Psoas muscle (tissue), 8 donors: ENCODE measurements around the gene CNKSR3. TPM values are rescaled to one million over a fixed set of nuclear protein-coding genes. Genes with fewer than 3 reads are reported as not detected.
"Not testable (repeated sequence)": the region's sequence is repeated elsewhere in the genome, so short reads cannot be mapped to it uniquely, and the experiment has no call there.

ENCODE experiments used
- ATAC-seq, 4 donors: fragments of 200-7000 bp; cut with Tn5 transposase; one replicate each; pipeline ENCODE4 v1.9.1; 2020; ENCODE audit warnings: moderate library complexity in 3 of 4, mild to moderate bottlenecking in 2 of 4
- DNase-seq, 2 donors: peaks; one replicate each; pipeline ENCODE4 v3.0.0-alpha.2; 2020
- H3K27ac ChIP-seq: fragments of 200-600 bp; one replicate; pipeline ENCODE4 v1.8.0; 2022
- H3K27me3 ChIP-seq, 3 donors: fragments of 200-600 bp in 1 of 3; one replicate each; pipeline versions ENCODE4 v1.6.1 to v1.8.0; 2013 to 2022; ENCODE audit warnings: low read length in 2 of 3, mild to moderate bottlenecking in 2 of 3, moderate library complexity in 1 of 3; ENCODE audit not compliant: insufficient read depth in 3 of 3
- H3K36me3 ChIP-seq, 2 donors: fragments of 200-600 bp in 1 of 2; one replicate each; pipeline versions ENCODE4 v1.6.1 to v1.8.0; 2013 to 2022; ENCODE audit warnings: low read depth in 1 of 2, mild to moderate bottlenecking in 1 of 2, moderate library complexity in 1 of 2; ENCODE audit not compliant: insufficient read depth in 1 of 2
- H3K4me1 ChIP-seq: fragments of 200-600 bp; one replicate; pipeline ENCODE4 v1.8.0; 2022
- H3K4me3 ChIP-seq: fragments of 200-600 bp; one replicate; pipeline ENCODE4 v1.8.0; 2022; ENCODE audit warnings: mild to moderate bottlenecking
- H3K9me3 ChIP-seq: fragments of 200-600 bp; one replicate; pipeline ENCODE4 v1.8.0; 2022
- WGBS, 3 donors: extraction: QIAGEN DNeasy Blood & Tissue Kit; methylation state at CpG; one replicate each; pipeline versions ENCODE4 v1.1.6 to v1.1.7; 2013; 5-methylcytosine and 5-hydroxymethylcytosine counted together
- intact Hi-C, 2 donors: fragments of 100-400 bp; cut with DNase I; formaldehyde crosslinking; loops; one replicate each; pipeline versions ENCODE4 v1.11.0 to v1.14.2; 2022
- polyA plus RNA-seq, 3 donors: library from polyadenylated mRNA; stranded (reverse); fragments of 200-250 nt; gene quantifications; one replicate each; pipeline ENCODE4 v1.2.3, GENCODE V29; 2013
- total RNA-seq, 4 donors: library from RNA; stranded (reverse); fragmentation: NEBNext Ultra II Directional in 2 of 4; extraction: Animal tissue kit (Norgen Biotek cat#: 25700) in 2 of 4; gene quantifications; one replicate each; pipeline versions ENCODE4 v1.2.1 to v1.2.4, GENCODE V29; 2021 to 2023
- TF ChIP-seq, protein P1 (sequence below): fragments of 200-600 bp; IDR thresholded peaks from one replicate; pipeline ENCODE4 v1.8.0; 2022; ENCODE audit warnings: antibody characterized with exemption
- donor health status: healthy with polysubstance abuse.
- donor health status: DM: no; HTN: no; CAD: no; lungs with moderate emphysema.
- donor health status: Bipolar disorder and iron deficiency.
- donor health status: healthy.
- donor health status: DM: yes; HTN: yes; CAD: no.
- donor health status: DM: no; HTN: no; CAD: no.
- donor health status: DM: no; HTN: no; CAD: no.
- donor health status: DM: yes; HTN: yes; CAD: no.

Gene CNKSR3
- total and polyA plus RNA-seq, 7 donors = 0.90 to 4.7 (median 2.3) TPM

DNA sequence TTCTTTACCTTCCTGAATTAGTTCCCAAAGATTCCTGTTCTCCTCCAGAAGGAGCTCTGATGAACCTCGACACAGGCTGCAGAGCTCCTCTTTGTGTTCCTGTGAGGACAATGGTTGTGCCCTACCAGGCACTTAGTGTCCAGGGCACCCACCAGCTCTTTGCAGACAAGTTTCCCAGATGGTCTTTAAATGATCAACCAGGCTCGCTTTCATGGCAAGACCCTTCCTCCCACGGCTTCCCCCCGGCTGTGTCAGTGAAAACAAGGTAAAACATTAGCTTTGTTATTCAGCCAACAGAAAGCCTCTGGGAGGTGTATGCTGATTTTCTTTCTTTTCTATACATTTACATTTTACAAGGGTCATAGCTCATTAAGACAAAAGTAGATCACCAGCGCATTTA, 32.3 kb upstream of the CNKSR3 start:
- H3K9me3 ChIP-seq = no peaks in the 10 kb centered on the region
- TF ChIP-seq, protein P1, sequence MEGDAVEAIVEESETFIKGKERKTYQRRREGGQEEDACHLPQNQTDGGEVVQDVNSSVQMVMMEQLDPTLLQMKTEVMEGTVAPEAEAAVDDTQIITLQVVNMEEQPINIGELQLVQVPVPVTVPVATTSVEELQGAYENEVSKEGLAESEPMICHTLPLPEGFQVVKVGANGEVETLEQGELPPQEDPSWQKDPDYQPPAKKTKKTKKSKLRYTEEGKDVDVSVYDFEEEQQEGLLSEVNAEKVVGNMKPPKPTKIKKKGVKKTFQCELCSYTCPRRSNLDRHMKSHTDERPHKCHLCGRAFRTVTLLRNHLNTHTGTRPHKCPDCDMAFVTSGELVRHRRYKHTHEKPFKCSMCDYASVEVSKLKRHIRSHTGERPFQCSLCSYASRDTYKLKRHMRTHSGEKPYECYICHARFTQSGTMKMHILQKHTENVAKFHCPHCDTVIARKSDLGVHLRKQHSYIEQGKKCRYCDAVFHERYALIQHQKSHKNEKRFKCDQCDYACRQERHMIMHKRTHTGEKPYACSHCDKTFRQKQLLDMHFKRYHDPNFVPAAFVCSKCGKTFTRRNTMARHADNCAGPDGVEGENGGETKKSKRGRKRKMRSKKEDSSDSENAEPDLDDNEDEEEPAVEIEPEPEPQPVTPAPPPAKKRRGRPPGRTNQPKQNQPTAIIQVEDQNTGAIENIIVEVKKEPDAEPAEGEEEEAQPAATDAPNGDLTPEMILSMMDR = no peak
- WGBS, 3 donors = 63 to 79% (median 69%) methylated on average over 5 of the region's 5 CpGs
- intact Hi-C loops = no loop called here
- no peaks in the 10 kb centered on the region for H3K27me3 ChIP-seq
- H3K4me1 ChIP-seq = no peaks in the 10 kb centered on the region
- H3K27ac ChIP-seq = no peak overlapping the region
- H3K4me3 ChIP-seq = no peak overlapping the region
- ATAC-seq (no peak), DNase-seq (no peak)
- H3K36me3 ChIP-seq = no peaks in the 10 kb centered on the region

DNA sequence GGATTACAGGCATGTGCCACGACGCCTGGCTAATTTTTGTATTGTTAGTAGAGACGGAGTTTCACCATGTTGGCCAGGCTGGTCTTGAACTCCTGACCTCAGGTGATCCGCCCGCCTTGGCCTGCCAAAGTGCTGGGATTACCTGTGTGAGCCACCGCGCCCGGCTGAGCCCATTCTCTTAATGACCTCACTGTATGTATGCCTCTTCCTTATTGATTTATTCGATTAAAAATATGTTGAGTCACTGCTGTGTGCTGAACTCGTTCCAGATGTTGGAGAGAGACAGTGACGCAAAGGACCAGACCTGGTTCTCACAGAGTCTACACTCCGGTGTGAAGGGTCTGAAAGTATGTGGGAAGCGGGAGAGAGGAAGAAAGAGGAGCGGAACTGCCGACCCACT, 31.4 kb upstream of the CNKSR3 start:
- H3K27me3 ChIP-seq, DNase-seq, ATAC-seq, H3K27ac ChIP-seq, H3K4me1 ChIP-seq, H3K9me3 ChIP-seq, H3K36me3 ChIP-seq, H3K4me3 ChIP-seq, intact Hi-C loops: not testable (repeated sequence)
- 92 to 94% (median 93%) methylated on average over 15 of the region's 15 CpGs for WGBS, 3 donors

DNA sequence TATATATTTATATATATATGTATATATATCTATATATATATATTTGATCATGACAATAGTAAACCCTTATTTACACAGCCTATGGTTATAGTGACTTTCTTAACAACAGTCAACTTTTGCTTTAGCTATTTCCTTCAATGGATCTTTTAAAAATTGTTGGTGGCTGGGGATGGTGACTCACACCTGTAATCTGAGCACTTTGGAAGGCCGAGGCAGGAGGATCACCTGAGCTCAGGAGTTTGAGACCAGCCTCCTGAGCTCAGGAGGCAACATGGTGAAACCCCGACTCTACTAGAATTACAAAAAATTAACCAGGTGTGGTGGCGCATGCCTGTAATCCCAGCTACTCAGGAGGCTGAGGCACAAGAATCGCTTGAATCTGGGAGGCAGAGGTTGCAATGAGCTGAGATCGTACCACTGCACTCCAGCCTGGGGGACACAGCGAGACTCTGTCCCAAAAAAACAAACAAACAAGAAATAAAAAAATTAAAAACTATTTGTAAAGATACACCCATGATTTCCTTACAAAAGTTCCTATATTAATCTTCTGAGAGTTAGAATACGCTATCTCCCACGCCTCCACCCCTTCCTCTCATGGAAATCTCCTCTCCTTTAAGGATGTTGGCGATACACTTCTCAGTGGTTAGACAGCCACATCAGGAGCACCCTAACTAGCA, 29.2 kb upstream of the CNKSR3 start:
- no peak for ATAC-seq
- Histone ChIP-seq H3K4me1 (no peaks in the 10 kb centered on the region), H3K4me3 (no peak overlapping the region), H3K27ac (no peak overlapping the region), H3K36me3 (no peaks in the 10 kb centered on the region), H3K9me3 (no peaks in the 10 kb centered on the region), H3K27me3 (no peaks in the 10 kb centered on the region)
- DNase-seq = no peak
- 95 to 96% (median 95%) methylated on average over 9 of the region's 9 CpGs for WGBS, 3 donors
- intact Hi-C loops = no loop called here
- TF ChIP-seq, protein P1 = no peak

DNA sequence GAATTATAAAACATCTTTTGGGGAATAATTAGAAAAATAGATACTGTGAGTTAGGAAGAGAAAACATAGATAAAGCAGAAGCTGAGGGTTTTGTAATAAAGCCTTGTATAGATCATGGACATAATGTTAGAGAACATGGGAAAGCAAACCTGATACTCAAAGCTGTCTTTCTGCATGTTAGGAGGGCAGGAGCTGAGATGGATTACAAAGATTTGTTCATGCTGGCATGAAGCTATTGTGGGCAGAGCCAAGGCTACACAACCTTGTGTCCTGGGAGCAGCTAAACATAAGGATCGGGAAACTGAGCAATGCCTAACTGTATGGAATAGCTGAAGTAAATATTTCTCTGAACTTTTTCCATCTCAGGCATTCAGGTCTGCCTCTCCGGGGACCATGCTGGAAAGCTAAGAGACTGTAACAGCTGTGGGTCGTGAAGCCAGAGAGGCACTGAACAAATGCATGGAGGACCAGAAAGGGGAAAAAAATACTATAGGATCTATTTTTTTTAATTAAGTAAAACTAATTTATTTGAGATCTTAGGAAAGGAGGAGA, 28.2 kb upstream of the CNKSR3 start:
- ATAC-seq = no peak
- H3K27ac ChIP-seq = no peak overlapping the region
- no peaks in the 10 kb centered on the region for H3K27me3 ChIP-seq
- H3K4me1 ChIP-seq = no peaks in the 10 kb centered on the region
- TF ChIP-seq, protein P1 = no peak
- H3K4me3 ChIP-seq = no peak overlapping the region
- no peaks in the 10 kb centered on the region for H3K36me3 ChIP-seq
- intact Hi-C loops = no loop called here
- WGBS, 3 donors = 33 to 39% (median 38%) methylated on average over 3 of the region's 3 CpGs
- no peaks in the 10 kb centered on the region for H3K9me3 ChIP-seq
- DNase-seq = no peak

DNA sequence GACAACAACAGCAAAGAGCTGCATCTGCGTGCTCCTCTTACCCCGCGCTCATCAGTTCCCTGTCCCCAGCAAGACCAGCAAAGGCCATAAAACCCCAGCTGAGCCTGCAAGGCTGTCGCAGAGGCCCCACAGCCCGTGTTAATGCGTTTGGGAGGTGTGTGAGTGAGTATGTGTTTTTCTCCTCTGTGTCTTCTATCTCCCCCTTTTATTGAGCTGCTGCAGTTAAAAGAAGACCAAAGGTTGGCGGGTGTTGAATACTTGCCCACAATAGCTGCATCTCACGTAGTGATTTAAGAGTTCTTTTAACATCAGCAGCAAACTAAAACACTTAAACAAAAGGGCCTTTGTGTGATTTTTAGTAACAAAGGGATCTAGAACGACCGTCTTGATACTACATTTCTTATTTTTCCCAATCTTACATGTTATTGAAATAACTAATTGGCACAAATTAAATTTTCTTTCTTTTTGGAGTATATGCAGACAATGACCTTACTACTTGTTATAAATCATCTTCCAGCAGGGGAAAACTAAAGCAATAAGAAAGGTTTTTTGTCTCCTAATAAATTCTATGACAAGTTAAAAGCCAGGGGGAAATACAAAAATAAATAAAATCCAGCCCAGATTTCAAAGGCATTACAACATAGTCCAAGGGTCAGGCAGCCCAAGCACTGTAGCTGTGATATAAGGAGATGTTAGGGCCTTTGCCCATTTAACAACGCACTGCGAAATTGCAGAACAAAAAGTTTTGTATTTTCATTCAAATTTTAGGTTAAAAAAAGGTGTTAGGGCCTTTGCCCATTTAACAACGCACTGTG, 27.2 kb upstream of the CNKSR3 start:
- WGBS, 3 donors = 84 to 88% (median 84%) methylated on average over 13 of the region's 13 CpGs
- no peaks in the 10 kb centered on the region for H3K9me3 ChIP-seq
- ATAC-seq = no peak
- no peak overlapping the region for H3K27ac ChIP-seq
- no peak overlapping the region for H3K4me3 ChIP-seq
- TF ChIP-seq, protein P1 = no peak
- no peaks in the 10 kb centered on the region for H3K4me1 ChIP-seq
- intact Hi-C loops = no loop called here
- H3K27me3 ChIP-seq = no peaks in the 10 kb centered on the region
- H3K36me3 ChIP-seq = no peaks in the 10 kb centered on the region
- DNase-seq = no peak
